Activated CD8-positive, alpha-beta memory T cell treated with anti-CD3 and anti-CD28 coated beads, Interleukin-2, amount 50 U/mL, for 48 hours (primary cell): ENCODE results near the gene PFDN4.
"Not testable (repeated sequence)": the region's sequence is repeated elsewhere in the genome, so short reads cannot be mapped to it uniquely, and the experiment has no call there.

Experiments used
- DNase-seq: peaks from one replicate; pipeline ENCODE4 v3.0.0-alpha.2; 2020

PFDN4 gene

DNA sequence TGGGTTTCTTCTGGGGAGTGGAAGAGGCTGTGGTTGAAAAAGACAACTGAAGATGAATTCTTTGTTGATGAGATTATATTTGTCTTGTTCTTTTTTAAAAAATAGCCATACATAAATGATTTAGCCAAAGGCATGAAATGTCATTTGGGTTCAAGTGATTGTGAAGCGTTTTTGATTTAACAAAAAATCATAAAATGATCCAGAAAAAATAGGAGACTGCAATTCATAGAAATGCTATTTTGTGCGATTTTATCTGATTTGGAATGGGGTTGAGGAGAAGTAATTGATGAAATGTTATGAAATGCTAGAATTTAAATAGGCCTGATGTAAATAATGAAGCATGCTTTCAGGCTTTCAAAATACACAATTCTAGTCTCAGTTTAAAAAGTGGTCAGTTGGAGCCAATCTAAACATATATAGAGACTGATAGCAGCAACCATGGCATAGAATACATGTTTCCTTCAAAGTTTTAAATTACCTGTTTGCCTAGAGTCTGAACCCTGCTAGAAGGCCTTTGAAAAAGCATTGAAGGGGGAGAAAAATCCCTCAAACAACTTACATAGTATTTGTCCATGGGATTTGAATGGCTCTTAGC, 21.8 kb downstream of the PFDN4 start:
- no peak for DNase-seq

DNA sequence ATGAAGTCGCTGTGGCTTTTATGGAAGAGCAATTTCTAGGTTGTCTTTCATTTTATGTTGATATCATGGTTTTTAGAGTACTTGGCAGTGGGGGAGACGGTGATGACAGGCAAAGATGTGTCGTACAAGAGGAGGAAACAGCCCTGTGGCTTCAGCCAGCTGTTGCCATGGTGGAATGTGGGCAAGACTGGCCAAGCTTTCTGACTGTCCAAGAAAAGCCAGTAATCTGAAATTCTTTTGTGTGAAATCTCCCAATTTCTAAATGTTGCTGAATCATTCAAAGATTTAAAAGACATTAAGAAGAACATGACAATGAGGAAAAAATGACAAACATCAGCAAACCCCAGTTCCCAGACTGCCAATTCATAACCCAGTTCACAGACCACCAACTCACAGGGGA, 23.1 kb downstream of the PFDN4 start:
- no peak for DNase-seq

DNA sequence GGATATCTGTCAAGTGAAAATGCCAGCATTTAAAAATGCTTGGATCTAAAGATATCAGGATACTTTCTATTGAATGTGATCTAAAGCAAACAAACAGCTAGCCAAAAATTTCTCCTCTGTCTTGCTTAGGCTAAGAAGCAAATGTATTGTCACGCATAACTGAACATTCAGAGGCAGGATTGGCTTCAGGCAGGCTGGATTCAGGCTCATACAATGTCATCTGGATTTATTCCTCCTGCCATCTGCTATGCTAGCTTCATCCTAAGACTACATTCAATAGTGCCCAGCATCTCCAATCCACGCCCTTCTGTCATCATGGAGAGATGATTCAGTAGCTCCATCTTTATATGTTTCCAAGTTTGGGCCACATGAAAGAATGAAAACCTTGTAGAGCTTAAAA, 27.1 kb downstream of the PFDN4 start:
- DNase-seq = no peak

DNA sequence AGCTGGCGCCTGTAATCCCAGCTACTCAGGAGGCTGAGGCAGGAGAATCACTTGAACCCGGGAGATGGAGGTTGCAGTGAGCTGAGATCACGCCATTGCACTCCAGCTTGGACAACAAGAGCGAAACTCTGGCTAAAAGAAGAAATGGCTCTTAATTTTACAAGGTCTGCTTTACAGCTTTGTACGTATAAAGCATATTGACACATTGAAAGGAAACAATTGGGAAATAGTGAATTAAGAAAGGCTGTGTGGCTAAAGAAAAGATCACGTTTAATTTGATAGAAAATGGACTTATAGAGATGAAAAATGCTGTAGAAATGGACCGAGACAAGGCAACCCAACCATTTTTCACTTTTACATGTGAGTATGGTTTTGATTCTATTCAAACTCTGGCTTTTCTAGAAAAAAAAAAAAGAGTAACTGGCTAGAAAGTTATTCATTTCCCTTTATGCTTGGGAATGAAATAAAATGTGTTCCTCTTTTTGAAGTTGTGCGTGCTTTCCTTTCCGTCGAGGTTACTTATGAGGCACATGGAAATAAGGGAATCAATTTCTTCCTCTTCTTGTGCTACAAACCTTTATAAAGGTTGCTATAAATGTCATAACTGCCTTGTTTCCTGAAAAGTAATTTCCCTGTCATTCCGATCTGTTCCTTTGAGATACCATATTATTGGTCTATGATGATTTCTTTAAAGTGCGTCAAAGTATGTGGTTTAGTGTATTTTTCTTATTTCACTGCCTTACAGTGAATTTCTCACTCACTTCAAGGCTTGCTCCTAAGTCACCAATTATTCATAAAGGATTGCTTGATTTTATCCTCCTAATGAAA, 29.4 kb downstream of the PFDN4 start:
- no peak for DNase-seq

DNA sequence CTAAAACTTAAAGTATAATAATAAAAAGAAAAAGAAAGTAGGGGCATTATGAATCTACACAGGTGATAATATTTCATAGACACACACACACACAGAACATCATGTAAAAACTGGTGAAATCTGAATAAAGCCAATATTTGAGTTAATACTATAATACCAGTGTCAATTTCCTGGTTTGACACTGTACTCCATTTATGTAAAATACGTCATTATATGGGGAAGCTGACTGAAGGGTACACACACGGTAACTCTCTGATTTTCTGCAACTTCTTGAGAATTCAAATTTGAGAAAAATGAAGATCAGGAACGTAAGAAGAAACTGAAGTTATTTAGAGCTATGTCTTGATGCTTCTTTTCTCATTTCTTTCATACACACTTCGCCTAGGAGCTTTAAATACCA, 36.2 kb downstream of the PFDN4 start:
- DNase-seq = no peak

DNA sequence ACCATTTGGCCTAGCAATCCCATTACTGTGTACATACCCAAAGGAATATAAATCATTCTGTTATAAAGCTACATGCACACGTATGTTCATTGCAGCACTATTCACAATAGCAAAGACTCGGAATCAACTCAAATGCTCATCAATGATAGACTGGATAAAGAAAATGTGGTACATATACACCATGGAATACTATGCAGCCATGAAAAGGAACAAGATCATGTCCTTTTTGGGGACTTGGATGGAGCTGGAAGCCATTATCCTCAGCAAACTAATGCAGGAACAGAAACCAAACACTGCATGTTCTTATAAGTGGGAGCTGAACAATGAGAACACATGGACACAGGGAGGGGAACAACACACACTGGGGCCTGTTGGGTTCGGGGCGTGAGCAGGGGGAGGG, 40.8 kb downstream of the PFDN4 start:
- not testable (repeated sequence) for DNase-seq

DNA sequence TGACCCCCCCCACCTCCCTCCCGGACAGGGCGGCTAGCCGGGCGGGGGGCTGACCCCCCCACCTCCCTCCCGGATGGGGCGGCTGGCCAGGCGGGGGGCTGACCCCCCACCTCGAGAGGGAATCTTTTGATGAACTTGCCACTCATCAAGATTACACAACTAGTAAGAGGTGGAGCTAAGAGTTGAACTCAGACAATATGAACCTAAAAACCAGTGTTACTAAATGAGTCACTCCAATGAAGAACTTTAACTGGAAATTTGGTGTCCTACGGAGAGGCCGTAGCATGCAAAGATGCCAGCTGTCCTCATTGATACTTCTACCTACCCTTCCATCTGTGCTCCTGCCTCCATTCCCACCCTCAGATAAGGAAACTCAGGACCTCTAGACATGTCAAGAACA, 42.8 kb downstream of the PFDN4 start:
- no peak for DNase-seq

DNA sequence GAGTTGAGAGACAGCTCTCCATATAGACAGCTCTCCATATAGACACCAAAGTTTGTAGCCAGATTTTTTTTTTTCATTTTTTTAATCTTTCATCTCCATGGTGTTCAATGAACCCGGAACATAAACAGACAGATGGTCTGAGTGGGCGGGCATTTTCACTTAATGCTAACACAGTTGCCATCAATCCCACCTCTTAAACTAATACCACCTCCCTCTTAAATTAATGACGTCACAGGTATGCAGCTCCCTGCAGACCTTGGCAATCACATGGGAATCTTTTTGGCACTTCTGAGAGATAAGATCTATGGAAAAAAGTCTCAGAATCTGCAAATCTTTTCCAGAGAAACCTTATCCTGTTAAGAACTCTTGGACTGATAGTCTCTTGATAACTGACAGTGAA, 43.2 kb downstream of the PFDN4 start:
- no peak for DNase-seq

DNA sequence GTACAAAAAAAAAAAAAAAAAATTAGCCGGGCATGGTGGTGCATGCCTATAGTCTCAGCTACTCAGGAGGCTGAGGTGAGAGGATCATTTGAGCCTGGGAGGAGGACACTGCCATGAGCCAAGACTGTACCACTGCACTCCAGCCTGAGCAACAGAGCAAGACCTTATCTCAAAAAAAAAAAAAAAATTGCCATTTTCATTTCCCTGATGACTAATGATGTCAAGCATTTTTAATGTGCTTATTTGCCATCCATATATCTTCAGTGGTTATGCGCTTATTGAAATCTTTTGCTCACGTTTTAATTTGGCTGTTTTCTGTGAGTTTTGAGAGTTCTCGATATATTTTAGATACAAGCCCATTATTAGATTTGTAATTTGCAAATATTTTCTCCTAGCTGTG, 46.7 kb downstream of the PFDN4 start:
- no peak for DNase-seq

DNA sequence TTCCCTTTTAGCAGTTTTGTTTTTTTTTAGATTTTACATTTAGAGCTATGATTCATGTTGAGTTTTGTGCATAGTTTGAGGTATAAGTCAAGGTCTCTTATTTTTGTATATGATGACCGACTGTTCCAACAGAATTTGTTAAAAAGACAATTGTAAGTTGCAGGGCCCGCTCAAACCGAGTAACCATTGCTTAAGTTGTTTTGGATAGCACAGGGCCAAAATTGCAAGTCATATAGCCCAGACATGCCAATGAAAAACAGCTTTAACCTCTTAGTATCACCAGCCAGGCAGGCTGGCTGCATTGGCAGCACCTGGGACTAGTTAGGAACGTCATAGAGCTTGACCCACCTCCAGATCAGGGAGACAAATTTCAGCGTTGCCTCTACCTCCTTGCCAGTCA, 47.3 kb downstream of the PFDN4 start:
- DNase-seq = no peak

DNA sequence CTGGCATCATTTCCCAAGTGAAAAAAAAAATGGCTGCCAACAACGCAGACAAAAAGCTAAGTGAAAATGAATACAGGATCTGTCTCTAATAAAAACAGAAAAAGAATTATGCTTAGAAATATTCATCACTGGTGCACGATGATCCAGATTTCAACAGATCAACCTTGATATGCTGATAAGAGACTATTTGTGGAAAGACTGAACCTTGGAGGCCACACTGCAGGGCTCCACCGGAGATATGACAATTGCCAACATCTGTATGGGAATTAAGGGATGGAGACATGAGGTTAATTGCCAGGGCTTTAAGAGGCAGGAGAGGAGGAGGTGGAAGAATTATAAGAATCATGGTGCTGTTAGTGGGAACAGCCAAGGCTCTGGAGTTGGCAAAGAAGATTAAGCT, 48.3 kb downstream of the PFDN4 start:
- no peak for DNase-seq

DNA sequence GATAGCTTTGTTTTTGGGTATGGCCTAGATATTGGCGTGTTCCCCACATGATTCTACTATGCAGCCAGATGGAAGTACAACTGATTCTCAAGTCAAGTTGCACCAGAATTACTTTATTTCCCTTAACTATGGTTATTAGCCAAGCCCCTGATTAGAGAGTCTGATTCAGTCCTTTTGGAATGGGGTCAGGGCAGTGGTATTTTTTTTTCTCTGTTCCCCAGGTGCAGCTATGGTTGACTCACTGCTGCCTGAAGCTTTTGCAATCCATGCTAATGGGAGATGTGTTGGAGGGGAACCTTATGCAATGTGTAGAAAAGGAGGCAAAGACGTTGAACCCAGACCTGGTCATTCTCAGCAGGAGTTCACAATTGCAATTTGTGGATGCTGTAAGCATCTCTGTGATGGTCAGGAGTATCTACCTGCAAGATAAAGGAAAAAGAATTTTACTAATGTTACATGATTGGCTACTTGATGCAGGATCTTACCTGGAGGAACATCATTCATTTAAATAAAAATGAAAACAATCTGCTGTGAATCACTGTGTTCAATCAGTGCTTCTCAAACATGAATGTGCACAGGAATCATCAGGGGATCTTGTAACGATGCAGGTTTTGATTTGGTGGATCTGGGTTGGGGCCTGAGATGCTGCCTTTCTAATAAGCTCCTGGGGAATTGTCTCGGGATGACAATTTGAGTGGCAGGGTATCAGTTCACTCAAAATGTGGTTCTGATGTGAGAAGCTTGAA, 49.4 kb downstream of the PFDN4 start:
- no peak for DNase-seq

DNA sequence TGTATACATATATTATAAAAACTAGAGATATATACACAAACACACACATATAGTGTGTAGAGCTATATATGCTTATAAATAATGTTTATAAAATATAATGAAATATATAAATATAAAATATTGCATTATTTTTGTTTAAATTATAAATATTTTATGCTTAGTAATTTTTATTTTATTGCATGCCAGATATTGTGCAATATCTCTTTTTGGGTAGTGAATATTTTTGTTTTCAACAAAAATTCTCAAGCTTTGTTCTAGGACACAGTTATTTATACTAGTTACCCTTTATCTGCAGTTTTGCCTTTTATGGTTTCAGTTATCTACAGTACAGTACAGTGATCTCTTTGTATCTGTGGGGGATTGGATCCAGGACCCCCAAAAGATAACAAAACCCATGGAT, 52.2 kb downstream of the PFDN4 start:
- no peak for DNase-seq

DNA sequence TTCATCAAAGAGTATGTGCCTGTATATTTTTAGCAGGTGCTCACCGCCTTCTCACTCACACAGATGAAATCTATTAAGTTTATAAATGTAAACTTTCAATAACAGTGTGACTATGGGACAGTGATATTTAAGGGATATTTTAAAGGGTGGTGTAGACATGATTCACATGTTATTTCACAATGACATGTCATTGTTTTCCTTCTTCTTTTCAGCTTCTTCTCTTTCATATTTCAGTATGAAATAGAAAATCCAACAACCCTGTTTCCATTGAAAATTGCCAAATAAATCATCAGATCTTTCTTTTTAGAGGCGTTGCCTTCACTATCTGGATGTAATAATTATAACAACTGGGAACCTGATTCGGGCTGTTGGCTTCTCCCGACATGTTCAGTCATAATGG, 54.8 kb downstream of the PFDN4 start:
- no peak for DNase-seq

DNA sequence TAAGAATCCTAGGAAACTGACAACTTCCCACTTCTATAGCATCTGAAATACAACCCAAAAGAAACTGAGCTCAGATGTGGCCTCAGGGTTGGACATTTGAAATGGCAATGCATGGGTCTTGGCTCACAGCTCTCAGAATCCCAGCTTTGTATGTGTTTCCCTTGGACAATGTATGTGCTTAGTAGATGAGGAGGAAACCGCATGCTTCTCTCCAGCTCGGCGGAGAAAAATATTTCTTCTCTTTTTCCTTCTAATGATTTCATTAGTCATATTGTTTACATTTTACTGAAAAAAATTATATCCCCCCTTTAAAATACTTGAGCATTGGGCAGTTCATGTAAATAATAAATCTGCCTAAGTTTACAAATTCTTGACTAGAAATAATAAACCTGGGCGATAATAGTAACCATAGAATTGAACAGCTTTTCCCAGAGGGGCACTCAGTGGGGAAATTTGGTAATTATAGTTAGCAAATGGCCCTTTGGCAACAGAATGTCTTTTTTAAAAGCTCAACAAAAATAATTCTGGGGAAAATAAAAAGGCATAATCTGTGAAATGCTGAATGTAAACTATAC, 55.3 kb downstream of the PFDN4 start:
- no peak for DNase-seq

DNA sequence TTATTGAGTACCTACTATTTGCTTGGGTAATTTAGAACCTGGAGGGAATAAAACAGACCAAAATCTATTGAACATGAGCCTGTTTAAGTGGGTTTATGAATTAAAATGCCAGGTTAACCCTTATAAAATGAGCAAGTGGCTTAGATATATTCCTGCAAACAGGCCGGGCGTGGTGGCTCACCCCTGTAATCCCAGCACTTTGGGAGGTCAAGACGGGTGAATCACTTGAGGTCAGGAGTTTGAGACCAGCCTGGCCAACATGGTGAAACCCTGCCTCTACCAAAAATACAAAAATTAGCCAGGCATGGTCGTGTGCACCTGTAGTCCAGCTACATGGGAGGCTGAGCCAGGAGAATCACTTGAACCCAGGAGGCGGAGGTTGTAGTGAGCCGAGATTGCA, 57.9 kb downstream of the PFDN4 start:
- not testable (repeated sequence) for DNase-seq

DNA sequence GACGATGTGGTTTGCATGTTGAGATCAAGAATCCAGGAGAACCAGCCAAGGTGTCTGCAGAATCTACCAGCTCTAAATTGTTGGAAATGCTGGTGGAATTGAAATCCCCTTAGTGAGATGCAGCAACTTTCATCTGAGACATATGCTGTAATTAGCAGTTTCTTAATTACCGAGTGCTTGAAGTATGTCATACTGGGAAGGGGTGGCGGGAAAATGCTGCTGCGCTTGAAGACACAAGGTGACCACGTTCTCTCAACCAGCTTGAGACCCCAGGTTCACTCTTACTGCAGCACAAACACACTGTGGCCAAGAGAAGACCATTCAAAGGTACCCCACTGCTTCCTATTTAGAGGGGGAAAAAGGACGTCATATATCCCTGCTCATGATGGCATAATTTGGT, 59.0 kb downstream of the PFDN4 start:
- no peak for DNase-seq

DNA sequence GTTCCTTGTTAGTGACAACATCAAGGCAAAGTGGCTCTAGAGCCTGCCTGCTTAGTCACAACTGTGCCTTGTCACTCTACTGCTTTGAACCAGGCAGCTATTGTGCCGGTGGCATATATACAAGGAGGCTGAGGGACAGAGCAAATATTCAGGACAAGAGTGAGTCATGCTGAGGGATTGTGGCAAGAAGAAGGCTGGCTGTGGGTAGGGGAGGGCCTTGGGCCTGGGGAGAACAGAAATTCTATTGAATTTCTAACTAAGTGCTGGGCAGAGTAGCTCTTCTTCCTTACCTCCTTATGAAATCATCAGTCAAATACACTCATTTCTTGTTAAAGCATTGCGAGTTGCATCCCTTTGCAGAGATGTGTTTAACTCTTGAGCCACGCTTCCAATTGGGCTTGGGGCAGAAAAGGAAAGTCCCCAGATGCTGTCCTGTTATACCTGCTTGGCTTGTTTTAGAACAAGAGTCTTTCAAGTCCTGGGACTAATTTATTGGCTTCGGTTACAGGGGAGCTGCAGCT, 59.7 kb downstream of the PFDN4 start:
- DNase-seq = no peak

DNA sequence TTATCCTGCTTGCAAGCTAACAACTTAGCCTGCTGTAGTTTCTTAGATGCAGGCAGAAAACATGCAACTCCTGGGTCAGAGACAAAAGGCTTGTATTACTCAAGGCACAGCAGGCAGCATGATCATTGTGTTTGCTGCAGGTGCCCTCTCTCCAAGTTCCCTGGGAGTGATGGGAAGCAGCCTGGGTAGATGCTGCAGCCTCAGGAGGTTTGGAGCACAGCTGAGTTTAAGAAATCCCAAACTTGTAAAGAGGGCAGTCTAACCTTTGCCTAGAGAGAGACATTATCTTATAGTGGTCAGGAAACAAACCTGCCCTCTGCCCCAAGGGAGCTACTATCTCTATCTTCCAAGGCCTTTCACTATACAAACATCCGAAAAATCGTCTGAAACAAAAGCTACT, 61.1 kb downstream of the PFDN4 start:
- no peak for DNase-seq
